Fibroblast of lung (primary cell): Measurements from ENCODE around the gene TNS3.

ENCODE experiments used
- CTCF ChIP-seq, 2 donors: IDR thresholded peaks in 1 of 2; conservative IDR thresholded peaks in 1 of 2; 1 replicate in 1 of 2; 2 replicates in 1 of 2; pipeline ENCODE4 v1.5.1; 2011 to 2012; ENCODE audit warnings: low read length in 2 of 2, control low read depth in 1 of 2, inconsistent platforms in 1 of 2, low read depth in 1 of 2, mild to moderate bottlenecking in 1 of 2
- EZH2 ChIP-seq: IDR thresholded peaks from 2 replicates; pipeline ENCODE4 v1.5.1; 2012; ENCODE audit warnings: low read length, control low read depth, mild to moderate bottlenecking; ENCODE audit errors: missing control alignments

- TF ChIP-seq CTCF (conservative IDR thresholded peaks at IDR 0.05 in 1 of 2, IDR thresholded peaks at IDR 0.05 in 1 of 2; ENCODE audit: low read depth in 1 of 2, low read length in 2 of 2) = no peak
- no peak for TF ChIP-seq EZH2
Measured at GRCh38 chr7:47354831-47355541, 226.9 kb downstream of the TNS3 start.
